ENCODE results near the gene SLC9A1.

DNA sequence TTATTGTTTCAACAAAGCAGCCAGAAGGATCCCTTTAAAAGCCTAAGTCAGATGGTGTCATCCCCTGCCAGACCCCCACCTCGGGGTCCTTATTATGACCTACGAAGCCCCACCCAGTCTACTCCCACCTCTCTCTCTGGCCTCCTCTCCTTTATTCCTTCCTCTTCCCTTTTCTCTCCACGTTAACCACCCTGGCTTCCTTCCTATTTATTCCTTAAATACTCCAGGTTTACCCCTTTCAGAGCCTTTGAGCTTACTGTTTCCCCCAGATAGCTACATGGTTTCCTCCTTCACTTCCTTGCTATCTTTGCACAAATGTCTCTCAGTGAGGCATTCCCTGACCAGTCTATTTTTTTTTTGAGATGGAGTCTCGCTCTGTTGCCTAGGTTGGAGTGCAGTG, 12.0 kb upstream of the SLC9A1 start:
- no peak for TF ChIP-seq RXRA (IDR thresholded peaks at IDR 0.05; ENCODE audit: insufficient read depth, low read depth, low read length)
- TF ChIP-seq, protein P1, sequence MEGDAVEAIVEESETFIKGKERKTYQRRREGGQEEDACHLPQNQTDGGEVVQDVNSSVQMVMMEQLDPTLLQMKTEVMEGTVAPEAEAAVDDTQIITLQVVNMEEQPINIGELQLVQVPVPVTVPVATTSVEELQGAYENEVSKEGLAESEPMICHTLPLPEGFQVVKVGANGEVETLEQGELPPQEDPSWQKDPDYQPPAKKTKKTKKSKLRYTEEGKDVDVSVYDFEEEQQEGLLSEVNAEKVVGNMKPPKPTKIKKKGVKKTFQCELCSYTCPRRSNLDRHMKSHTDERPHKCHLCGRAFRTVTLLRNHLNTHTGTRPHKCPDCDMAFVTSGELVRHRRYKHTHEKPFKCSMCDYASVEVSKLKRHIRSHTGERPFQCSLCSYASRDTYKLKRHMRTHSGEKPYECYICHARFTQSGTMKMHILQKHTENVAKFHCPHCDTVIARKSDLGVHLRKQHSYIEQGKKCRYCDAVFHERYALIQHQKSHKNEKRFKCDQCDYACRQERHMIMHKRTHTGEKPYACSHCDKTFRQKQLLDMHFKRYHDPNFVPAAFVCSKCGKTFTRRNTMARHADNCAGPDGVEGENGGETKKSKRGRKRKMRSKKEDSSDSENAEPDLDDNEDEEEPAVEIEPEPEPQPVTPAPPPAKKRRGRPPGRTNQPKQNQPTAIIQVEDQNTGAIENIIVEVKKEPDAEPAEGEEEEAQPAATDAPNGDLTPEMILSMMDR (IDR thresholded peaks at IDR 0.05; ENCODE audit: control extremely low read depth in 1 of 3, insufficient read depth in 1 of 3, low read depth in 1 of 3, low read length in 3 of 3), result no peak
- TF ChIP-seq ZNF274 (IDR thresholded peaks at IDR 0.05; ENCODE audit: borderline replicate concordance, extremely low read depth, low read length), result no peak
- TF ChIP-seq CHD1 (IDR thresholded peaks at IDR 0.05; ENCODE audit: low read depth, low read length), result no peak
- TF ChIP-seq POLR2A (IDR thresholded peaks at IDR 0.05; ENCODE audit: control extremely low read depth in 1 of 2, low read depth in 2 of 2, low read length in 2 of 2), result no peak

Measured in H1 (cell line).